GM18861 (cell line): ENCODE measurements around the gene CDH11.

Experiments
- ATAC-seq: cut with Tn5 transposase; IDR thresholded peaks from one replicate; pipeline ENCODE4 v1.9.1; 2021; ENCODE audit not compliant: unreplicated experiment

Gene CDH11, protein sequence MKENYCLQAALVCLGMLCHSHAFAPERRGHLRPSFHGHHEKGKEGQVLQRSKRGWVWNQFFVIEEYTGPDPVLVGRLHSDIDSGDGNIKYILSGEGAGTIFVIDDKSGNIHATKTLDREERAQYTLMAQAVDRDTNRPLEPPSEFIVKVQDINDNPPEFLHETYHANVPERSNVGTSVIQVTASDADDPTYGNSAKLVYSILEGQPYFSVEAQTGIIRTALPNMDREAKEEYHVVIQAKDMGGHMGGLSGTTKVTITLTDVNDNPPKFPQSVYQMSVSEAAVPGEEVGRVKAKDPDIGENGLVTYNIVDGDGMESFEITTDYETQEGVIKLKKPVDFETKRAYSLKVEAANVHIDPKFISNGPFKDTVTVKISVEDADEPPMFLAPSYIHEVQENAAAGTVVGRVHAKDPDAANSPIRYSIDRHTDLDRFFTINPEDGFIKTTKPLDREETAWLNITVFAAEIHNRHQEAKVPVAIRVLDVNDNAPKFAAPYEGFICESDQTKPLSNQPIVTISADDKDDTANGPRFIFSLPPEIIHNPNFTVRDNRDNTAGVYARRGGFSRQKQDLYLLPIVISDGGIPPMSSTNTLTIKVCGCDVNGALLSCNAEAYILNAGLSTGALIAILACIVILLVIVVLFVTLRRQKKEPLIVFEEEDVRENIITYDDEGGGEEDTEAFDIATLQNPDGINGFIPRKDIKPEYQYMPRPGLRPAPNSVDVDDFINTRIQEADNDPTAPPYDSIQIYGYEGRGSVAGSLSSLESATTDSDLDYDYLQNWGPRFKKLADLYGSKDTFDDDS

DNA sequence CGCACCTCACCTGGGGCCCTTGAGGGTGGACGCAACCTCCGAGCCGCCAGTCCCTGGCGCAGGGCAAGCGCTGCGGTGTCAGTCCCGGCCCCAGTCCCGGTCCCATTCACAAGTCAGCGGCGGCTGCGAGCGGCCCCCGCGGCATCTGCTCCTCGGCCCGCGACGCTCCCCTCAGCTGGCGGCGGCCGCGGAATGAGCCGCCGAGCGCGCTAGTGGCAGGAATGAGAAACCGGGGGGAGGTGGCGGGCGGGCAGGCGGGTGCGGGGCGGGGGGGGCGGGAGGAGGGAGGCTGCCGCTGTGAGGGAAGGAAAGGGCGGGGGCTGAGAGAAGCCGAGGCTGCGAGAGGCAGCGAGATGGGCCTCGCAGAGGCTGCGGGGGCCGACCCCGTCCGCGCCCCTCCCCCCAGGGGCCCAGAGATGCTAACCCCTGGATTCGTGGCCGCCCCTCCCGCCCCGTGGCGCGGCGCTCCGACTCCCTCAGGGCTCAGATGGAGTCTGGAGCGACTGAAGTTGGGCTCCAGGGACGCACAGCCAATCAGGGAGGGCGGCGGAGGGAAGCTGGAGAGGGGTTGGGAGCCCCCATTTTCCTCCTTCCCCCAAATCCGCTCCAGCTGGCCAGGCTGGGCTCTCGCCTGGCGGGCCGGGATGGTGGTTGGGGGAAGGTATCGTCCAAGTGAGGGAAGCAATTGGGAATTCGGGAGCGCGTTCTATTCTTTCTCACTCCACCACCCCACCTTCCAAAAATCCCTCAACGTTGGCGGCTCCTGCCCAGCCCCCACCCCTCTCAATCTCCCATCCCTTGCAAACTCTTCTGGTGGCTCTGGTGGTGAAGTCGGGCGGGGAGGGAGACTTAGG is at the start of gene CDH11:
TSS of gene CDH11 (minus strand) at position 194 of the 854 bp plus-strand sequence. CDS start 117,194 bp downstream, outside the sequence.
- no peak for ATAC-seq

DNA sequence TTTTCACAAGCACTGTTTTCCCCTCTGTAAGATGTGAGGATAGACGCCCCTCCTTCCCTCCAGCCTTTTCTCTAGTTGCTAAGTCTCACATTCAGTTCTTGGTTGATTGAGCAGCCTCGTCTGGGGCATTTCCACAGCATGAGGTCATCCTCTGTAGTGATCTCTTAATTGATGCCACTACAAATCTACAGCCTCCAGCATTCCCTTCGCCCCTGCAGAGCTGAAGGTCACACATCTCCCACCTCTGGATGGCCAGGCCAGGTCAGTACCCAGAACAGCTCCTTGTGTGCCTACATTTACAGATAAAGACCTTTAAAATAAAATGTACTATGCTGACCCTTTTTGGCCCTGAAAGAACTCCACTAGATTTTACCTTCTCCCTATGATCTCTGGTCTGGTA is 32.5 kb upstream of the CDH11 start:
- ATAC-seq = no peak

DNA sequence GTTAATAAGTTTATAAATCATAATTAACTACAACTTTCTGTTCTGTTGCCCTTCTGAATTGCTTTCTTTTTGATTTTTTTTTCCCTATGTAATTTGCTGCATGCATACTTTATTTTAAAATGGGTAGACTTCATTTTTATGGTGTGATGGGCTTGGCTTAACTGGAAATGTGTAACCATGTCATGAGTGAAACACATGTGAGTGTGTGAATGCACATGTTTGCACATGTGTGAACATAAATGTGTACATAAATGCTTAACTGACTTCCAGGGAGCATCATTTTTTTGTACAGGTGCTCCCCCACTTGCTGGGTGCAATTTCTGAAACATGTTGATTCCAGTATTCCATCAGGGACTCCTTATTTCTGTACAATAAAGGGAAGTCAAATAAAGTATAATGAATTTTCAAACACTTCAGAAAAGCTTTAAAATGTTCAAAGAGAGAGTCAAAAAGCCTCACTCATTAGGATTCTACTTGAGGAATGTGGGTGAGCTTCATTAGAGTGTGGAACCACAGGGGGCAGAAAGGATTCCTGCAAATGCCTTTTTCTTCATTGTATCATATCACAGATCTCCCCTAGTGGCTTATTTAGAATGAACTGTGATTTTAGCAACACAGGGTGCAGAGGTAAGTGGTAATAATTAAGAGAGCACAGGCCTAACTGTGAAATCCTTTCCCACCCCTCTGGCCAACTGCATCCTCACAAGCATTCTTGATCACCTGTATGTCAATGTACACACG is 31.7 kb upstream of the CDH11 start:
- ATAC-seq = no peak

DNA sequence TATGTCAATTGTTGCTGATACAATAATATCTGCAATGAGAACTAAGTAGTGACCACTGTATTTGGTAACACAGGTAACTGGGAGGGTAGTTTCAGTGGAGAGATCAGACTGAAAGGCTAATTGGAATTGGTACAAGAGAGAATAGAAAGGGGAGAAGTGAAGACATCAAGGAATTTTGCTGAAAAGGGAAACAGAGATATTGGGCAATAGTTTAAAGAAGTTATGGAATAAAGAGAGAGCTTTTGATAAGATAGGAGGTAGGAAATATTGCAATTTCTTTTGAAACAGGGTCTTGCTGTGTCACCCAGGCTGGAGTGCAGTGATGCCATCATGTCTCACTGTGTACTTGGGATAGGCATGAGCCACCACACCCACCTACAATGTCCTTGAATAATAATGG is 26.9 kb upstream of the CDH11 start:
- ATAC-seq = no peak

DNA sequence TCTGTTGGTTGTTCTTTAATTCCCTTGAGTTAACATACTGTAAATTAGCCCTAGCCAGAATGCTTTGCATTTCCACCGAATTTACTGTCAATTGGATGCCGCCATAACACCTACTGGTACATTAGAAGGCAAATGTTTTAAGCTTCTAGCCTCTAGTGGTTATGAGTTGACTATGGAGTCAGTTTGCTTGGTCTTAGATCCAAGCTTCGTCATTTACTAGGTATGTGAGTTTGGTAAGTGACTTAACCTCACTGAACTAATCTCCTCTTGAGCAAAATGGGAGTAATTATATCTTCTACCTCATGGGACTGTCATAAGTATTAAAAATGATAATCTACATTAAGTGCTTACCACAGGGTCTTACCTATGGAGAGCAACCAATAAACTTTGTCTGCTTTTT is 20.4 kb upstream of the CDH11 start:
- ATAC-seq = no peak

DNA sequence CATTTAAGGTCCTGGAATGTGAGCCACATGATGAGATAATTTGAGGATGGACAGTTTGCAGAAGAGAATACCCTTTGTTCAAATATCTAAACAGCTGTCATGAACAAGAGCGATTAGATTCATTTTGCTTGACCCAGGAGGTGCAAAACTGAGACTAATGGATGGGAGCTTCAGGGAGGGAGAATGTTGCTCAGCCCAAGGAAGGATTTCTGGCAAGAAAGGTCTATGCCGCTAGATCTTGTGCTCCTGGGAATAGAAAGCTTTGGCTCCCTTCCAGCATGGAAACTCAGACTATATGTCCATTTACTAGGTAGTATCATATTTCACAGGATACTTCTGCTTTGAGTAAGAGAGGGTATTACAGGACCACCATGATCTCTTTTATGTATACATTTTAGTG is 14.8 kb upstream of the CDH11 start:
- ATAC-seq = no peak

DNA sequence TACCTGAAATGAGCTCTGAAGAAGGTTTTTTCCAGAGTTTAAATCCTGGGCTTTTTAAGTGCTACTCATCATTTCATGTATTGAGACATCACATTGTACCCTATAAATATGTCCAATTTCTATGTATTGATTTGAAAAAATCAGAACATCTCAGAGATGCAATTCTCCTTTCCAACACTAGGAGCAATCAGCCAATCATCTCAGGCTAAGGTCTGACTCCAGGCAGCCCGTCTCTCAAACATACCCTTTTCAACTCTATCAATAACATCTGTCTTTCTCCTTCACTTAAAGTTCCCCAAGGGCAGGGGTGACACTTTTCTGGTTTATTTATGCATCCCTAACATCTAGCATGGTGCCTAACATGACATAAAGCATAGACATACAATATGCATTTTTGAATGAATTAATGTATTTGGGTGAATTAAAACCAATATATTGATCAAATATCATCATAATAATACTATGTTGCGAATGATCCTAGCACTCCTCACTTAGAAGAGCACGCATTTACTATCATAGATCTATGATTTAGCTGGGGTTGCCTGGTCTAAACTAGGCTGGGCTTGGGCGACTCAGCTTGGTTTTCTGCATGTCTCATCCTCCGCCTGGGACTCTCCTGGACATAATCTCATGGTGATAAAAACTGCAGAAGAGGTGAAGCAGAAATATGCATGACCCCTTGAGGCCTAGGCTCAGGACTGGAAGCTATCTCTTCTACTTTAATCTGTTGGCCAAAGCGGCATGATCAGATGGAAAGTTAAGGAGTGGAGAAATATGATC is 5.2 kb upstream of the CDH11 start:
- ATAC-seq = no peak

DNA sequence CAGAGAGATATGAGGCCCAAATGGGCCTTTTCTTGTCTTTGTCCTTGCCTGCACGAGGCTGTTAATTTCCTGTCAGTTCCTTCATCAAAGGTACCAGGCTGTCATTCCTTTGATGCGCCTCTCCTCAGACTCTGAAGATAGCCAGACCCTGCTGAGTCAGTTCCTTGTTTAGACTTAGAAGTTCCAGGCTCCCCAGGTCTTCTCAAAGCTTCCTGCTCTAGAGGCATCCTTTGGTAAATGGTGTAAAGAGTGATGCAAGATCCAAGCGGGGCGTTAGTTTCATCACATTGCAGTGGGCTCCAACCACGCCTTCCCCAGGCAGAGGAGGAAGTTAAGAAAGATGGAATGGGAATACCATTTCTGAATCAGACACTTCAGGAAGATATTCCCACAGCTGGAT is 4.0 kb upstream of the CDH11 start:
- no peak for ATAC-seq

DNA sequence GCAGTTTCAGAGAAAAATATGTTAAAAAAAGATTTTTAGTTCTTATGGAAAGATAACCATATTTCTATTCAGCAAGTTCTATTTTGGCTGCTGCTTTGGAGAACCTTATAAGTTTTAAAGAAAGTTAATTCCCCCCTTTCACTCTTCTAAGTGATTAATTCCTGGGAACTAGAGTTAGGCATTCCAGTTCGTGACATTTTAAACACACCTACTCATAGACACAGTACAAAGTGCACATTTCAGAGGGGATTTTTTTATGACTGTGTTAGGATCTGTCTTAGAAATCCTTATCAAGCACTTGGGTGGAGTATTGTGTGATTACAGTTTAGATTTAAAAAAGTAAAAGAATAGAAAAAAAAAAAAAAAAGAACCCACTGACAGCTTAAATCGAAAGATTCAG is 3.5 kb upstream of the CDH11 start:
- no peak for ATAC-seq

DNA sequence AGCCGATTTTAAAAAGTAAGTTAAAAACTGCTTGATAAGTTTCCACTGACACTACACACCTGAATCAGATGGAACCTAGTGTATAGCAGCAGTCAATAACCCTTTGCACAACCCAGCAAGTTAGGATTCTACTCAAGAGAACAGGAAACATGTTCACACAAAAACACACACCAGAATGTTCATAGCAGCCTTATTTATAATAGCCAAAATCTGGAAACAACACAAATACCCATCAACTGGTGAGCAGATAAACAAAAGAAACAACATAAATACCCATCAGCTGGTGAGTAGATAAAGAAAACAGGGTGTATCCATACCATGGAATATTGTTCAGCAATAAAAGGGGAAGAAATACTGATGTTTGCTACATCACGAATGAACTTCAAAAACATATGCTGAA is 2.7 kb upstream of the CDH11 start:
- no peak for ATAC-seq

DNA sequence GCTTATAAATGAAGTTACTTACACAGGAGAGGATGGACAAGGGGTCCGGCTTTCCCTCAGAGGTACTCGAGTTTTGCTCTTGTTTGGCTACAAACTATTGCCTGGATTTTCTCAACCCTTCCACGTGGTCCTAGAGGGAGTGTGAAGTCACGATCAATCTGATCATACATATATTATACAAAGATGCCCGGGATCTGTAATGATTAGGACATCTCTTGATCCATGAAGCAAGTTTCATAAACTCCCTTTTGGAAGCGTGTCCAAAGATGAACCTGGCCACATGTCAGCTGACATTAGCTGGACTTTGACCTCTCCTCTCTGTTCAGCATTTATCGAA is 2.3 kb upstream of the CDH11 start:
- ATAC-seq = no peak

DNA sequence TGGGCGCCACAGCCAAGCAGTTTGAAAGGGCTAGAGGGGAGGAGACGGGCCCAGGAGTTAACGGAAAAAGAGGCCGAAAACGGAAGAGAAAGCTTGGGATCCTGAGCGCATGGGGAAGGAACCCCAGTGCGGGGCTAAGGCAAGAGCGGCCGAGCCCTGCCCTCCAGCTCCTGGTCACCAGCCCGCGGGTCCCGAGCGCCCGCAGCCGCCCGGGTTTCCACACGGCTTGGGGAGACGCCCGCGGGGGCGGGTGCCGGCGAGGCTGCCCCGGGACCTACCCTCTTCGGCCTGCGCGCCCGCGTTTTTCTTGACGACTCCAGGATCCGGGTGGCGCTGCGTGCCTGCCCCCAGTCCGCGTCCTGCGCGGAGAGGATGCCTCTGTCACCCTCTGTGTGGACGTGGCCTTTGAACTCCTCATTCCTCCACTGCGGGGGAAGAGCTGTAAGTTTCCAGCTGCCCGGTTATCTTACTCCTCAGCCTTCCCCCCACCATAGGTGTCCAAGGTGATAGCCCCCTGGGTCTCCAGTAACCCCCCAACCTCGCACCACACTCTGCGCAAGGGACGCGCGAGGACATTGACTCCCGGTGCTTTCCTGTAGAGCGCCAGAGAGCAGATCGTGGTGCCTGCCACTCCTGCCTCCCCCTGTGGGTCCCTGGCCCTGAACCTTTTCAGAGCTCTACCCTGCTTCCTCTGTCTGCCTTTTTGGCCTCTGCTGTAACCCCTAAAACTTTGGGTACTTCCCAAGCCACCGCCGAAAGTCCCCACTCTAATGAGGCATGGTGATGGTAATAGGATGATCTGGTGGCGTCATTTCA is 1.7 kb upstream of the CDH11 start:
- ATAC-seq = no peak

DNA sequence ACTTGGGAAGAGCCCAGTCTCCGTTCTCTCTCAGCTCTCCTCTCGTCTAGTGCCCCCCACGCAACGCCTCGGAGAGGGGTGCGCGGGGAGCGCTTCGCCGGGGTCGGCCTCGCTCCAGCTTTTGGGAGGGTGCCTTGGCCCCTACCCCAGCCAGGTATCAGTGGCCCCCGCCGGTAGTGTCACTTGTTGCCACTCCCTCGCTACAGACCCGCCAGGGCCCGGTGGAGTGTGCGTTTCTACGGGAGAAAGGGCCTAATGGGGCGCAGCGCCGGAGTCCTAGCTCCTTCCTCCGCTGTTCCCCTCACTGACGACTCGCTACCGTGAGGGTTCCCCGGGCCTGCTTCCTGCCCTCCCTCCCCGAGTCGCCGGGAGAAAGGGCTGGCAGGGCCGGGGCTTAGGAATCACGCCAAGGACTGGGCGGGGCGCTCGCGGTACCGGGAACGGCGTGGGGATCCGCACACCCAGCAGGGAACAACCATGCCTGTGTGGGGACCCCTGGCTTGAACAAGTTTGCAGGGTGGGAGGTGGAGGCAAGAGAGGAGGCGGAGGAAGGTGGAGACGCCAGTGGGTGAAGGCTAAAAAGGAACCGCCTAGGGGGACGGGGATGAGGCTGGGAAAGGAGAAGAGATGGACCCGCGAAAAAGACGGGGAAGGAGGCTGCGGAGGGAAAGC is 997 bp upstream of the CDH11 start:
- no peak for ATAC-seq

DNA sequence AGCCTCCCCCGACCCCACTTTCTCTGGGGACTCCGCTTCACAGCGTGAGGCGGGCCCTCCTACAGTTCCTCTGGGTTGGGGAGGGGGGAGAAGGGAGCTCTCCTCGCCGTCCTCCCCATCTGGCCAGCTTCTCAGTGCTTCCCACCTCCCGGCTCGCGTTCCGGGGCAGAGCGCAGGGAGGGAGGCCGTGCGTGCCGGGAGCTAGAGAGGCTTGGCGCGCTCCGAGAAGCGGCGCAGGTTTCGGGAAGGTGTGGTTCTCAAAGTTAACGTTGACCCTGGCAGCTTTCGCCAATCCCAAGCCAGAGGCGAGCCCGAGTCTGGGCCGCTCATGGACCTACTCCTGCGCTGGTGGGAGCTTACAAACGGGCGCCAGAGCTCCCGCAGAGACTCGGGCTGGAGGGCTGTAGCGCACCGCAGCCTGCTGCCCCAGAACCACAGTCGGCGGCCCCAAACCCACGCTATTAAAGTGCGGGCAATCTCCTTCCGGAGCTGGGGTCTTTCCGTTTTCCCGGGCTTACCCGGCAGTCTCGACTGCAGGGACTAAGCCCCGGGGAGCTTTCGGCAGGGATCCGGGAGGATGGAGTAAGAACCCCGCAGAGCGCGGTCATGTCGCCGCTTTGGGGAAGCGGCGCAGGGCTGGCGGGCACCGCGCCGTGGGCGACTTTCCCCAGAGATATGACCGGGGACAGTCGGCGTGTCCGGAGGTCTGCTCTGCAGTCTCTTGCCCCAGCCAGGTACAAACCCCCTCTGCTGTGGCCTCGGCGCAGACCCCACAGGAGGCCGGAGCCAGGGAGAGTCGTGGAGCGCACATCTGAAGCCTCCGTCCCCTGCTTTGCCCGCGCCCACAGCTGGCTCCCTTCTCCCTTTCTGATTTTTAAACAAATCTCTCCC is 787 bp downstream of the CDH11 start:
- no peak for ATAC-seq

DNA sequence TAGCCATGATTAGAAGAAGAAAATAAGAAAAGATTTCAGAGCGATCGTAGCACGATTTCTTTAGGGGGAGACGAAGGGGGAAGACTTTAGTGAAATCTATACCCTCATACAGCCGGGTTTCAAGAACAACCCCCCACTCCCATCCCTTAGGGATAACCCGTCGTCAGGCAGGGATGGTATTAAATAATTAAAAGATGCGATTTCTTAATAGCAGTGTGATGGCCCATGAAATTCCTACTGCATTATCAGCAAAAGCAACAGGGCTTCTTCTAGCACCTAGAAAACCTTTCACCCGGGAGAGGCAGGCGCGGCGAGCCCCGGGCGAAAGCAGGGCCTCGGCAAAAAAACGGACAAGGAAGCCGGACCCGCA is 1.4 kb downstream of the CDH11 start:
- no peak for ATAC-seq

DNA sequence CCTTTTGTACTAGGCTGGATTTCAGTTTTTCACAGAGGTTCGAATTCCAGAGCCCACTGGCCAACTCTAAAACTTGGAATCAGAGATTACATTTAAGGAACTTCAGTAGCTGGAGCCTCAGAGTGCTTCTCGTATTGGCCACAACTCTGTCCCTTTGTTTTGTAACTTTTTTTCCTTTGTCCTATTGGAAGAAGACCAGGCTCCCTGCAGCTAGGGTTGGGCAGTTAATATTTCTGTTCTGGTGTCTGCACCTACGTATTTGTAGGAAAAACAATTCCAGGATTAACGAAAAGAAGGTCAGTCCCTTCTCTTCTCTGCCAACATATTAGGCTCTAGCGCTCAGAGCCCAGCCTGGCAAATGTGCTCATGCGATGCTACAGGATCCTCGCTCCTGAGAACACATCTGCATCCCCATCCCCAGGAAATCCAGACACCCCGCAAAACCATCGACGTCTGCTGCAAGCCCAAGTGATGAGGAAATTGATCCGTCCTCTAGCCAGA is 1.9 kb downstream of the CDH11 start:
- ATAC-seq = no peak

DNA sequence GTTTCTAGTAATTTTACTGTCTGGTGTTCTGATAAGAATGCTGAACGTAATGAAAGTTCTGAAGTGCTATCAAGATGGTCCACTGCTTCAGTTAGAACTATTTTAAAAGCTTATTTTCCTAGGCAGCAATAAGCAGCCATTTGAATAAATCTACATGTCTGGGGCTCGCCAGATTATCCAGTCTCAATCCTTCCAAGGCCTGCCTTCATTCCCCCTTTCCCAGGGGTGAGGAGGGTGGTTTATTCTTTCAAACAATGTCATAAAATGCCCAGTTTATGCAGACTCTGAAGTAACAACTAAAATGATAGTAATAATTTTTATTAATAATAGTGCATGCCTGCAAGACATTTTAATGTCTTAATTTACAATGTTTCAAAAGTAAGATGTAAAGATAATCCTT is 2.4 kb downstream of the CDH11 start:
- ATAC-seq = no peak

DNA sequence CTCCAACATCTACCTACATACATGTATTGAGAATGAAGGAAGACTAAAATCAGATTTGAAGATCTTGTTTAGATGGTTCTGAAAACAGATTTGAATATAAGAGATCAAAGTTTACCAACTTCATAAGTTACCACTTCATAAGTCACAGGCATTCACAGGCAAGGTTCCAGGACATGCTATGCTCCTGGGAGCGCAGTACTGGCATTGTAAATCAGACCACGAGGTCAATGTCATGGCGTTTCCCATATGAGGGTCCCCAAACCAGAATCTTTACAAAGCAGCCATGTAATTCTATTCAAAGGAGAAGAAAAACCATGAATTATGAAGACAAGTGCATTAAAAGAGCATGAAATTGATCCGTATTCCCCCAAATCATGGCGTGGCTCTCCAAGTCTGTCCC is 3.0 kb downstream of the CDH11 start:
- ATAC-seq = no peak
